NCI-H2081 treated with DMSO at 0.1 percent for 48 hours (cell line): Measurements from ENCODE around the gene BLOC1S3.
"Not testable (repeated sequence)": the region's sequence is repeated elsewhere in the genome, so short reads cannot be mapped to it uniquely, and the experiment has no call there.

ENCODE experiments used
- DNase-seq: peaks from one replicate; lab custom pipeline; 2025; lab: John Stamatoyannopoulos, UW

BLOC1S3 gene

DNA sequence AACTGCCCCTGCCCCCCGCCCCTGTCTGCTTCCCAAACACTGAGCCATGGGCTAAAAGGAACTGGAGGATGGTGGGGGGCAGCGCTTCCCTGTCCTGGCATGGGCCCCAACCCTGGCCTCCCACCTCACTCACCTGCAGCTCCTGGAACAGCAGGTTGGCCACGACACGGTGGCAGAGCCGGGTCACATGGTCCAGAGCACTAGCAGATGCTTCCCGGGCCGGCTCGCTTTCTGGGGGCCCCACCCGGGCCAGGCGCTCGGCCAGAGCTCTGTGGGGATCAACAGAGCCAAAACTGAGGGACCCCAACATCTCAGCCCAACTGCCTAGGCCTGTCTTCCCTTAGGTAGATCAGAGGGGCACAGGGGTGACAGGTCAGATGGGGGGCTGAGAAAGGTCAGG, 46.1 kb downstream of the BLOC1S3 start:
- no peak for DNase-seq

DNA sequence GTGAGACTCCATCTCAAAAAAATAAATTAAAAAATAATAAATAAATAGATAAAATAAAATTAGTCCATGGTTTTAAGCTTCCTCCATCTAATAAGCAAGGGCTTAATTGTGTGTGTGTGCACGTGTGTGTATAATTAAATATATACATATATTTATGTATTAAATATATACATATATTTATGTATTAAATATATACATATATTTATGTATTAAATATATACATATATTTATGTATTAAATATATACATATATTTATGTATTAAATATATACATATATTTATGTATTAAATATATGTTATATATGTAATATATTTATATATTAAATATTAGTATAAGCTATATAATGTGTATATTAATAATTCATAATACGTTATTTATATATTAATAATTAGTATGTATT, 50.5 kb downstream of the BLOC1S3 start:
- DNase-seq: not testable (repeated sequence)
